ENCODE data around the gene BCAS3.

- TF ChIP-seq SIN3A (IDR thresholded peaks at IDR 0.05; ENCODE audit: low read depth) = no peak
- no peak for TF ChIP-seq POLR2A (IDR thresholded peaks at IDR 0.05; ENCODE audit: borderline replicate concordance, extremely low read depth, insufficient read depth, insufficient read length)
- no peak for TF ChIP-seq ZBTB33 (IDR thresholded peaks at IDR 0.05; ENCODE audit: extremely low read depth, insufficient replicate concordance, low read length)
- no peak for TF ChIP-seq CTCF (IDR thresholded peaks at IDR 0.05 in 2 of 3, conservative IDR thresholded peaks at IDR 0.05 in 1 of 3; ENCODE audit: borderline replicate concordance in 1 of 3, insufficient read depth in 1 of 3, low read depth in 2 of 3, low read length in 2 of 3)
- no peak for TF ChIP-seq EZH2 (IDR thresholded peaks at IDR 0.05)
- TF ChIP-seq JUND (IDR thresholded peaks at IDR 0.05) = no peak
Observed at GRCh38 chr17:61442136-61442775, 764.6 kb downstream of the BCAS3 start.

All from HCT116 (cell line).